Middle frontal gyrus (tissue), 1 donor: ENCODE measurements around the gene SPATA13.

ENCODE experiments used
- DNase-seq: peaks from one replicate; pipeline ENCODE4 v3.0.0-alpha.2; 2015; ENCODE audit warnings: low spot score; ENCODE audit errors: extremely low spot score

Gene SPATA13

DNA sequence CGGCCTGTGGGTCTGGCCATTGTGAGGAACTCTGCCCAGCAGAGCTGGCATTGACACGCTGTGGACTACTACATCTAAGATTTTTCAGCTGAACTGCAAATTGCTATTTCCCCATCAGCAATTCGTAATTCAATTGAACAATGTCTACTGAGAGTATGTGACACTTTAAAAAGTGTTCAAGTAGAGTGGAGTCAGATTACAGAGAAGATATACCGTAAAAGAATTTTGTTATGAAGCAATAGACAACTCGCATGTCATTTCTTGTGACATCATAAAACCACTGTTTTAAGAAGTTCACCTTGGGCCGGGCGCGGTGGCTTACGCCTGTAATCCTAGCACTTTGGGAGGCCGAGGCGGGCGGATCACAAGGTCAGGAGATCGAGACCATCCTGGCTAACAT lies 116.3 kb downstream of the SPATA13 start:
- DNase-seq, result no peak

DNA sequence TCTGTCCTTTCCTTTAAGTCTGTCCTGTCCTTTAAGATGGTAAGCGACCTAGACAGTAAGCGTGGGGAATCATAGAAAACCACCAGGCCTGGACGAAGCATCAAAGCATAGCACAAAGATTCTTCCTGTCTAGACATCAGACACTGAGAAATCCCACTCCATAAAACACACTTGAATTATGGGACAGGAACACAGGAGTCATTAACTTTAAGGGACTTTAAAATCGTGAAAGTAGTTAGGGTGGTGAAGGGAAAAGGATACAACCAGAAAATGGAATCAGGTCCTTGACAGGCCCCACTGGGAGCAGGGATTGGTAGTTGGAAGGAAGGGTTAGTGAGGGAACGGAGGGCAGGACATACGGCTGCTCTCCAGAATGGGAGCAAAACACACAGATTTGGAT lies 117.2 kb downstream of the SPATA13 start:
- DNase-seq, result no peak

DNA sequence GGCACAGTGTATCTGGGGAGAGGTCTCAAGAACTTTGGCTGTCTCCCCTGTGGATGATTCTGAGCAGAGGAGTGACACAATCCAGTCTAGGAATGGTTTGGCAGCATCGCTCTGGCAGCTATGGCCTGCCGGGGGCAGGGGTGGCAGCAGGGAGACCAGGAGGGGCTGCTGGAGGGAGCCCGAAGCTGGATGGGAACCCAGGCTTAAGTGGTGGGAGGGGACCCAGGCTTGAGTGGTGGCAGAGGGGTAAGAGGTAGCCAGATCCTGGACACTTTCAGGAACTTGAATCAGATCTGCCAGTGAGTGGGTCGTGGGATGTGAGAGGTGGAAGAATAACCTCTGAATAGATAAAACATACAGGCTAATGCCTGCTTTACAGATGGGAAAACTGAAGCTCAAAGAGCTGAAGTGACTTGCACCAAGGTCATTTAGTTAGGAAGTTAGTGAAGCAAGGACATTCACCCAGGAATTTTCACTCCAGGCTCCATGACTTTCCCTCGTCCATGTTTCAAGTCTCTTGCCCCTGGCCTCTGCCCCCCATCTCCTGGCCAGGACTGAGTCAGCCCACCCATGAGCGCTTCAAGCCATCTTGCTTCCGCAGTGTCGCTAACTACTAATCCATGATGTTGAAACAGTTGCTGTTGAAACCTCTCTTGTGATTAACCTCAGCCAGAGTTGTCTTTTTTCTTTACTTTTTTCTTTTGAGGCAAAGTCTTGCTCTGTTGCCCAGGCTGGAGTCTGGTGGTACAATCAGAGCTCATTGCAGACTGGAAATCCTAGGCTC lies 119.0 kb downstream of the SPATA13 start:
- DNase-seq, result no peak

DNA sequence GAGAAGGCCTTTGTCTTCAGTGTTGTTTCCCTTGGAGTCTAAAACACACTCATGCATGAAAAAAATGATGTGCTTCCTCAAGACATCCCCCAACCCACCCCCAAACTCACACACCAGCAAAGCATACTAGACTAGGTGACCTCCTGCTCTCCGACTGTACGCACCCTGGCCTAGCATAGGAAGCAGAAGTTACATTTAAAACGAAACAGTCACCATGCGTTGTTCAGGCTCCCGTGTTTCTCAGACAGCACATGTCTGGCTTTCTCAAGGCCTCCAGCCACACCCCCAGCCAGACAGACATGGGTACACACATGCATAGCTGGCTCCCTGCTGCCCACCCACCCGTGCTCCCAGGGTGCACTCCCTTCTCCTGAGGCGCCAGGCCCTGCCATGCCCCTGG lies 120.2 kb downstream of the SPATA13 start:
- no peak for DNase-seq

DNA sequence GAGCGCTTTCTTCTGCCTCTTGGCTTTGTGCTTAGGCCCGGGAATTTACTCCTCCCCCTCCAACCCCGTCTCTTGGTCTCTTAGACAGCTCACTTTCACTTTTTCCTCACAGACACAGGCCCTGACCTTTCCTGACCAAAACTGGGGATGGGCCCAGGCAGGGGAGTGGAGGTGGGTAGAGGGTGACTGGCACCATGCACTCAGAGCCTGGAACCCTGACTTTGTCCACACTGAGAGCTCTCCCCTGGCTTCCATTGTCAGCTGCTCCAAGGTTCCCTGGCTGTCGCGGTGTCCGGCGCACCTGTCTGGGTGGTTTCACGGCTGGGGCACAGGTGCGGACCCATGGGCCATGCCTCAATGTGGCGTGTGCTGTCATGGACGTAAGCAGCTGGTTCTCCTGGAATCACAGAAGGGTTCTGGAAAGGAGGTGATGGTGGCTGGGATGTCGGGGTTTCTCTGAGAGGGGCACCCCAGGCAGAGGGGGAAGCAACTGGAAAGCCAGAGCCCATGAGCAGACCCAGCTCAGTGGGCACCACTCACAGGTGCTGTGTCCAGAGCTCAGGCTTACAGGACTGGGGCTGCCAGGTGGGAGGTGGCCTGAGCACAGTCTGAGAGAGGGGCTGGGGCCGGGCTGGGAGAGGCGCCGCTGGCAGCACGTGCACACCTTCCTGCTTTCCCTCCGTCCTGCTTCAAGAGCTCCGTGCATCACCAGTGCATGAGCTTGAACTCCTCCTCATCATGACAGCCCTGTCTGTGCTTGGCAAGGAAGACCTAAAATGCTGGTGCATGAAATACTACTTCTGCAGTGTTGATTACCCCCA lies 120.9 kb downstream of the SPATA13 start:
- DNase-seq, result no peak

DNA sequence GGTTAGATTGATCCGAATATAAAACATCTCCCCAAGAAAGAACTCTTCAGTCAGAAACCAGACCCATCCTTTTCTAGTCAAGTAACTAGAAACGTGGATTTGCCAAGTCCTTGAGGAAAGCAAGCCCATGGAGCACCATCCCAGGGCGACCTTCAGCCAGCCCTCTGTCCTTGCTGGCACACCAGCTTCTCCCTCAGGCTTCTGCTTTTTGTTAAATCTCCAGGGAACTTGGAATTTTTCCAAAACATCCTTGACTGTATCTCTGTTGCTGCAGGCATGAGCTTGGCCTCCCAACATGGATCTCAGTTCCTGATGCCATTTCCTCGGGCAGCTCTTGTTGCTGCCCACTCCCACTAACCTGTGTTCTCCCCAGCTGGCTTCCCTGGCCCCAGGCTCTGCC lies 121.7 kb downstream of the SPATA13 start:
- no peak for DNase-seq

DNA sequence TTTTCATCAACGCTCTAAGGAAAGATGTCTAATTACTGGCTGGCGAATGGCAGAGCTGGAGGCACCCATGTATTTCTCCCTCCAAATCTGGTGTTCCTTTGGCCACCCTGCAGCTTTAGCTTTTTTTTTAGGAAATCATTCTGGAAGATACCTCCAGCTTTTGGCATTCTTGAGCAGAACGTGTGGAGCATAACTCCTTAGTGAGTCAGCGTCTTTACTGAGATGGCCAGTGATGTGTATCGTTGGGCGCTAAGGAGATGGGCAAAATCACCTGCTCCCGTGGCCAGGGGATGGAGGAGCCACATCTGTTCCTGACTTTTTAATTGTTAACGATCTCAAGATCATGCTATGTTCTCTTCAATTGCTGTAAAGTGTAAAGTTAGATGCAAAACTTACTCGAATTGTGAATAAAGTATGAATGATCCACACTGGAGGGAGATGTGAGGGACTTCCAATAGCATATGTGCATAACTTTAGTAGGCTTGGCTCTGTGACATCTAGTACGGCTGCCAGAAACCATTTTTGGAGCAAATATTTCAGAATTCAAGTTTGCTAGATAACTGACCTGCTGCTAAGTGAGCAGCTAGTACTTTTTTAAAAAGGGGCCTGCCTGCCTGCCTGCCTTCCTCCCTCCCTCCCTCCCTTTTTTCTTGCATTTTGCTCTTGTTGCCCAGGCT lies 124.5 kb downstream of the SPATA13 start:
- DNase-seq, result no peak

DNA sequence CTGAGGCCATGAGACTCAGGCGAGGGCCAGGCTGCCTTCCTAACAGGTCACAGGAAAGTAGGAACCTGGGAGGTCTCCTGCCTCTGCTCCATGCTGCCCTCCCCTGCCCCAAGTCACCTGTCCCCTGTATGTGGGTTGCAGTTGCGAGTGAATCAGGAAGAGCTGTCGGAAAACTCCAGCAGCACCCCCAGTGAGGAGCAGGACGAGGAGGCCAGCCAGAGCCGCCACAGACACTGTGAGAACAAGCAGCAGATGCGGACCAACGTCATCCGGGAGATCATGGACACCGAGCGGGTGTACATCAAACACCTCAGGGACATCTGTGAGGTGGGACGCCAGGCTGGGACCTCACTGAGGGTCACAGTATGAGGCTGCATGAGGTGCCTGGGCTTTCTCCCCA lies 126.1 kb downstream of the SPATA13 start:
- DNase-seq, result no peak

DNA sequence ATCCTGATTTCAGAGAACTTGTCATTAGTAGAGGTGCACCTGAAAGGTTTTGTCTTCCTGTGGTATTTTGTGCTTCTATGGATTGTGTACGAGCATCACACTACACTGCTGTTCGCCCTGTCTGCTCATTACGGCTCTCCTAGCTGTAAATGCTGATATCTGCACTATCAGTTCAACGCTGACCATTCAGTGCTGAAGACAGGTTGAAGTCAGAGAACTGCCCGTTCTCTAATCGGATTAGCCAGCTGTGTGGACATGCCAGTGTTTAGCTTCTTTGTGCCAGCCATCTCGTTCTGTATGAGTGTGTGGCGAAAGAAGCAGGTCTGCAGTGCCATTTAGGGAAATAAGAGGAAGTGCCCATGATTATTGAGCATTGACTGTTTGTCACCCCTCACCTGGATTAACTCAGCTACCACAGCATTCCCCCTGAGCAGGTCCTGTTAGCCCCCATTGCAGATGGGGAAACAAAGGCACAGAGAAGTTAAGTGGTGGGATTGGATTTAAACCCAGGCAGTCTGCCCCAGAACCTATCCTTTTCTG lies 127.3 kb downstream of the SPATA13 start:
- no peak for DNase-seq

DNA sequence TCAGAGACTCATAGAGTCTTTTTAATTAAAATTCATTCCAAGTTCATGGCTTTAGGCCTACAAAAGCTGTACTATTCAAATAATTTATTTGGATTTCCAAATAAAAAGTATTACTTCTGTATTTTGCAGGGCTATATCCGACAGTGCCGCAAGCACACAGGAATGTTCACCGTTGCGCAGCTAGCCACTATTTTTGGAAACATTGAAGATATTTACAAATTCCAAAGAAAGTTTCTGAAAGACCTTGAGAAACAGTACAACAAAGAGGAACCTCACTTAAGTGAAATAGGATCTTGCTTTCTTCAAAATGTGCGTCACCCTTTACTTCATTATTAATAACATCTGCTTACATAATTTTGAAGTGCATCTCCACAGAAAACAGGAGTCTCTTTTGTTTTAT lies 128.3 kb downstream of the SPATA13 start:
- DNase-seq, result no peak

DNA sequence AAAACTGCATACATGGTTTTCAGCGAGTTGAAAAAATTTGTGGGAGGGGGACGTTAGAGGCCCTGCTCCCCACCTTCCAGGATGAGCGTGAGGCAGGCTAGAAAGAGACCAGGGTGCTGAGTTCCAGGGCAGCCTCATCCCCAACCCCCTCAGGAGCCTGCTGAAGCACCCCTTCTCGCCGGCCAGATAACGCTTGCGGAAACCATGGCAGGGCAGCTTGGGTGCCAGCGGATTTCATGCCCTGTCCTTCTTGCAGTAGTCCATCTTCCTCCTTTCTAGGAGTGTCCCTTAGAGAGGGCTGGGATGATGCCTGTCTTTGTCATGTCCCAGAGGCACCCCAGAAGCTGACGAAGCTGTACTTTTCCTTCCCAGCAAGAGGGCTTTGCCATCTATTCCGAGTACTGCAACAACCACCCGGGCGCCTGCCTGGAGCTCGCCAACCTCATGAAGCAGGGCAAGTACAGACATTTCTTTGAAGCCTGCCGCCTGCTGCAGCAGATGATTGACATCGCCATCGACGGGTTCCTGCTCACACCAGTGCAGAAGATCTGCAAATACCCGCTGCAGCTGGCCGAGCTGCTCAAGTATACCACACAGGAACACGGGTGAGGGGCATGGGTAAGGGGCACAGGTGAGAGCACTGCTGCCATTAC lies 129.9 kb downstream of the SPATA13 start:
- no peak for DNase-seq

DNA sequence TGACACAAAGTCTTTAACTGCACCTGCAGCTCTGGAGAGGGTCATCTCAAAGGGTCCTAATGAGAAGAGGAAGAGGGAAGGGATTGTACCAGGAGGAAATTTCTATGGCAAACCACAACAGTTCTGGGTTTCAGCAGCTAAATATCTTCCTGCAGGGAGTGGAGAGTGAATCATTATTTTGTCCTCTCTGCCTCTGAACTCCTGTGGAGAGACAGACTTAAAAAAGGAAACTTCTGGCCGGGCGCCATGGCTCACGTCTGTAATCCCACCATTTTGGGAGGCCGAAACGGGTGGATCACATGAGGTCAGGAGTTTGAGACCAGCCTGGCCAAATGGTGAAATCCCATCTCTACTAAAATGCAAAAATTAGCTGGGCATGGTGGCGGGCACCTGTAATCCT lies 132.0 kb downstream of the SPATA13 start:
- DNase-seq, result no peak

DNA sequence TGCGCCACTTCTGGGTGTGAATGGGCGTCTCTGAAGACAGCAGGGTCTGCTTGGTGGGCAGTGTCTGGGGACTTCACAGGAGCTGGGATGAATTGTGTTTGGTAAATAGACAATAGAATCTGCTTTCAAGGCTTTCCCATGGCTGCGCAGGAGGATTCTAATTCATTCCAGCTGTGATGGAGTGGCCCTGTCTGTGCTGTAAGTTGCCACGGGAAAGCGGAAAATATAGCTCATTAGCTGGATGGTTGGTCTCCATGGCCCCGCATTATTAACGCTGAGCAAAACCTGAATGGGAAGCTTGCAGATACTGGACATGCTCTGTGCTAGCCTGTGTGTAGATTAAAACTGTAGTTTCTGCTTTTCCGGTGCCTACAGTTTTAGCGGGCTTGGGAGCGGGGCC lies 133.2 kb downstream of the SPATA13 start:
- no peak for DNase-seq

DNA sequence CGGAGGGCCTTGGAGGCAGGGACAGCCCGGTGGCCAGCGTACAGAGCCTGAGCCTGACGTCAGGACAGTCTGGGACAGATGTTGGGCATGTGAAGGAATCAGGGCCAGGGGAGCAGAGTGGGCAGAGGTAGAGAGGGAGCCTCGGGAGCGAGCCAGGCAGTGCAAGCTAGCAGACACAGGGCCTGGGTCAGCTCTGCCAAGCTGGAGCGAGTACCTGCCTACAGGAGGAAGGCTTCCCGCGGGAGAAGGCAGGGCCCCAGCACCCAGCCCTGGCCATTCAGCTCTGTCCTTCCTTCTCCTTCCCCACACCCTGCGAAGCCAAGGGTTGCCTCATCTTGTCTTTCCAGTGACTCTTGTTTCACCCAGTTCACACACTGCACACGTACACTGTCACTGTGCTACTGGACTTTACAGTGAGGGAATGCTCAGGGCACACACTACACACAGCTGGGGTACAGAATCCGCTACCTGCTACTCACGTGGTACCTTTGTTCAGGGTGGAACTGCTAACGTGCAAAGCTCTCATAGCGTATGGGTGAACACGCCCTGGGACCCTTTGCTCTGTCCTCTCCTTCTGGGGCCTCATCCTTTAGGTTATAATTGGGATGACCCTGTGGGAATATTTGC lies 139.1 kb downstream of the SPATA13 start:
- no peak for DNase-seq

DNA sequence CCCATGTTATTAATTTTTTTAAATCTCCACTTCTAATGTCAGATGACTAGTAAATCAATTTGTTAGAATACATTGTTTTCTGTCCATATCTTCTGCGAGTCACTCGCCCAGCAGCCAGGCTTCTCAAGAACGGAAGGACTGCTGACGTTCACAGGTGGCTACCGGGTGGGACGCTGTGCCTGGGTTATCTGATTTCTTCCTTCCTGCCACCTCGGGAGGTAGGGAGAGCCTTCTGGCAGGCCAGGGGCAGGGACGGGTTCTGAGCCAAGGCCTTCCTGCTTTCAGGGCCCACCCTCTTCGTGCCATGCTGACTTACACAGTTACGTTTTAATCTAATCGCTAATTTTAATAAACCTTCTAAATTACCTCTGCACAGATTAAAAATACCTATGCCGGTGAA lies 140.9 kb downstream of the SPATA13 start:
- no peak for DNase-seq

DNA sequence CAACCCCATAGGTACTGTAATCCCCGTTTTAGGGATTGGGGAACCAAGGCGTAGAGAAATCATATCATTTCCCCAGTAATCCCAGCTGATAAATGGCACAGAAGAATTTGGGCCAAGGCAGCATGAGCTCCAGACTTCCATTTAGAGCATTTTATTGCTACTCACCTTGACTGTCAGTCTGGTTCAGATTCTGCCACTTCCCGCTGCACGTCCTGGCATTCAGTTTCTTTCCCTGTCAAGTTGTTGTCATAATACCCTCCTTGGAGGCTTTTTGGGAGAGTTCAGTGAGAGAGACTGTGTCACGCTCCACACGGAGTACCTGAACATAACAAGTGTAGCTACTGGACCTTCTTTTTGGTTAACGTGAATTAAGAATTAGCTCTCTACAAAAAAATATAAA lies 141.4 kb downstream of the SPATA13 start:
- no peak for DNase-seq

DNA sequence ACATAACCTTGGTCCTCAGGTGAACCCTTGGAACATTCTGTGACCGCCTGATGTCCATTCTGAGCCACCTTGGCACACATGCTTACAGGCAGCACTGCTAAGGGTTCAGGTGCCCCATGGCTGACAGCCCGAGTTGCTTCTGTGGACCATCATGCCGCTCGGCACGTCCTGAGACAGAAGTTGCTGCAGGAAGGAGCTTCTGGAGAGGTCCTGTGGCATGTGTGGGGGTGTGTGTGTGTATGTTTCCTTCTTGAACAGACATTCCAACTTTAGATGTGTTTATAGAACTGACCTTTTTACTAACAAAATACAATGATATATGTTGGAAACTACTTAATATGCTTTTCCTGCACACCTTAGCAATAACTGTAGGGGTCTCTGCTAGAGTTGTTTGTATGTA lies 144.1 kb downstream of the SPATA13 start:
- no peak for DNase-seq

DNA sequence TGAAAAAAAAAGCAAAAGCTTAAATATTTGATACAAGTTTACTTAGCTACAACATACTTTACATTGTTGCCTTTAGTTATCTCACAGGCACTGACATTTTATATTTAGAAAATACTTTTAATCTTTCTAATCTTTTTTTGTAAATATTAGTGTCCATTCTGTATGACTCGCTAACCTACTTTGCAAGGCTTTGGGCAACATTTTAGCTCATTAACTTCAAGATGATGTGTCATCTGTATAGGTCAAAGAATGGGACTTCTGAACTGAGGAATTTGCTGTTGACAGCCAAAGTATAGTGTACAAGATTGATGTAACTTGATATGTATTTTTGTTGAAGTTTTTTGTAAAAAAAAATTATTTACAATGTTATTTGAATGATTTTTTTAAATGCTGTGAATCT lies 146.1 kb downstream of the SPATA13 start:
- DNase-seq, result no peak

DNA sequence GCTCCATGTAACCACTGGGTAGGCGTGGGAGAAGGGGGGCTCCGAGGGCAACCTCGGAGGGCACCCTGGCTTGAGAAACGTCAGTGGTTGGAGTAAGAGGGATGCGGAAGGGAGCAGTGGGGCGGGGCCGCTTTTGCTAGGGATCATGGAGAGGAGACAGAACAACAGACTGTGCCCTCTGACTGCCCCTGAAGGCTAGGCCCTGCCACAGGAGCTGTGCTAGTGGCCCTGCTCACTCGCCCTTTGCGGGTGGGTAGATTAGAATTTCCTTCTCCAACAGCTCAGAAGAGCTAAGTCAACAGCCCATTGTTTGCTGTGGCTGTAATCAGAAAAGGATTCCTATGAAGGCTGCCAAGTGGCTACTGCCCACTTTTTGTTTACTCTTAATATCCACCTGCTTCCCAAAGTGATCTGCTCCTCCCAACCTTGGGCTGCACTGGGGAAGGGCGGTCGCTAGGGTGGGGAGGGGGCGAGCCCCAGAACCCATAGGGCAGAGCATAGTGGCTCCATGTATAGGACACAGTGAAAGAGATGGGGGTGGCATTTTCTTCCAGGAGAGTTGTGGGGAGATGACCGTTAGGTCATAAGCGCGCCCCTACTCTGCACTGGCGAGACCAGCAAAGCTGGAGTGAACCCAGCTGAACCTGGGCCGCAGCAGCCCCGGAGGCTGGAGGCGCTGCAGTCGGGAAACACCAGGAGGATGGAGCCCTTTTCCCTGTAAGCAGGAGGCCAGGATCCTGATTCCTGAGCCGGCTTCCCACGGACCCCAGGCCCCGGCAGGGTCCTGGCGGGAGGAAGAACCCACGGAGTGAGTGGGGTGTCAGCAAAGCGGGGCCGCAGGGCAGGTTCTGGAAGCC lies 146.9 kb downstream of the SPATA13 start:
- no peak for DNase-seq

DNA sequence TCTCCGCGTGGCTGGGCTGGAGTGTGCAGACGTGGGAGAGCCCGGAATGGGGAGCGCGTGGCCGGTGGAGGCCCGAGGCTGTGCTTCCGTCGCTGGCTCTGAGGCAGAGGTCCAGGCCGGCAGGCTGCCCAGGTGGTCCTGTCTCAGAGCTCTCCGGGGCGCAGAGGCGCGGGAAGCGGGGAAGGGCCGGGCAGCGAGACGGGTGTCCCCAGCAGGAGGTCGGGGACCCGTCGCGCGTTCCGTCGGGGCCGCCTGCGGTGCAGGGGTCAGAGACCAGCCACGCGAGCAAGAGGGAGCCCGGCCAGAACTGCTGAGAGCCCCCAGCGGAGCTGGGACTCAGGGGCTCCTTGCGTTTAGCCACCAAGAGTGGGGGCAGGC lies 147.5 kb downstream of the SPATA13 start:
- DNase-seq, result no peak
